HepG2 (cell line): ENCODE results near the gene NRBP1. TPM values are rescaled to one million over a fixed set of nuclear protein-coding genes. Genes with fewer than 3 reads are reported as not detected.

Experiments
- ATAC-seq: fragments of 200-7000 bp; cut with Tn5 transposase; 3 replicates; pipeline ENCODE4 v1.9.1; 2020; ENCODE audit warnings: mild to moderate bottlenecking, moderate library complexity
- BruUV-seq: library from RNA; stranded (reverse); fragments of 400-500 nt; replicated peaks from 2 replicates; lab custom pipeline; 2021; lab: Mats Ljungman, UMichigan
- CTCF ChIA-PET: fragments of 300-600 bp; formaldehyde crosslinking; extraction: SDS; loops from one replicate; lab custom pipeline; 2021; ENCODE audit warnings: low total read pairs, inconsistent platforms, low intra/inter-chr PET ratio; lab: Yijun Ruan, JAX
- POLR2A ChIA-PET: fragments of 350-600 bp; sonication (Branson Sonifier 250); formaldehyde crosslinking; loops from one replicate; lab custom pipeline; 2020; ENCODE audit warnings: antibody characterized with exemption, inconsistent platforms; lab: Yijun Ruan, JAX
- DNase-seq: peaks from one replicate; pipeline ENCODE4 v3.0.0-alpha.2; 2015; ENCODE audit warnings: low spot score
- FAIRE-seq: peaks from 3 replicates; lab custom pipeline; 2011; peaks lifted over from hg19 to GRCh38; lab: Jason Lieb, UNC
- H2AFZ ChIP-seq: one replicate; pipeline ENCODE4 v1.6.1; 2011; ENCODE audit warnings: low read length, inconsistent platforms
- H3K27ac ChIP-seq: fragments of 300-600 bp; 3 replicates; pipeline ENCODE4 v1.8.0; 2011; ENCODE audit warnings: mixed run types, mild to moderate bottlenecking, mixed read lengths, low read length, inconsistent platforms; ENCODE audit not compliant: insufficient read depth; ENCODE audit errors: extremely low read length
- H3K27me3 ChIP-seq, 2 experiments: fragments of 200-600 bp in 1 of 2; 2 replicates in 1 of 2; 3 replicates in 1 of 2; pipeline versions ENCODE4 v1.6.0 to v1.8.0; 2011; ENCODE audit warnings: low read length in 2 of 2, mild to moderate bottlenecking in 2 of 2, moderate library complexity in 2 of 2, inconsistent platforms in 1 of 2; ENCODE audit not compliant: insufficient read depth in 2 of 2, control insufficient read depth in 1 of 2
- H3K36me3 ChIP-seq, 2 experiments: fragments of 200-600 bp in 1 of 2; replicated peaks in 1 of 2; 2 replicates in 1 of 2; 3 replicates in 1 of 2; pipeline versions ENCODE4 v1.5.1 to v1.8.0; 2011; ENCODE audit warnings: low read length in 2 of 2, inconsistent platforms in 1 of 2; ENCODE audit not compliant: insufficient read depth in 2 of 2, control insufficient read depth in 1 of 2
- H3K4me1 ChIP-seq: 2 replicates; pipeline ENCODE4 v1.5.1; 2012; ENCODE audit warnings: low read length, inconsistent platforms; ENCODE audit not compliant: insufficient read depth
- H3K4me2 ChIP-seq: 2 replicates; pipeline ENCODE4 v1.6.0; 2011; ENCODE audit warnings: low read depth, low read length, inconsistent platforms
- H3K4me3 ChIP-seq, 3 experiments: fragments of 200-600 bp in 1 of 3; sonication (generic), shearing (Covaris generic) in 1 of 3; replicated peaks in 1 of 3; 2 replicates each; pipeline ENCODE4 v1.5.1; 2011 to 2016; ENCODE audit warnings: low read length in 3 of 3, inconsistent platforms in 2 of 3, low read depth in 2 of 3, mild to moderate bottlenecking in 2 of 3, control low read depth in 1 of 3, mixed read lengths in 1 of 3; ENCODE audit not compliant: insufficient read depth in 1 of 3
- H3K79me2 ChIP-seq: one replicate; pipeline ENCODE4 v1.6.1; 2011; ENCODE audit warnings: low read length, inconsistent platforms; ENCODE audit not compliant: insufficient read depth
- H3K9ac ChIP-seq: 2 replicates; pipeline ENCODE4 v1.6.0; 2011; ENCODE audit warnings: mild to moderate bottlenecking, low read depth, low read length, inconsistent platforms; ENCODE audit not compliant: insufficient read depth
- H3K9me3 ChIP-seq: 2 replicates; pipeline ENCODE4 v1.5.1; 2012; ENCODE audit warnings: mild to moderate bottlenecking, low read length
- H4K20me1 ChIP-seq: 2 replicates; pipeline ENCODE4 v1.6.0; 2011; ENCODE audit warnings: inconsistent platforms, mild to moderate bottlenecking, low read length, moderate library complexity; ENCODE audit not compliant: insufficient read depth
- CENPBD1 ChIP-seq: sonication (generic); formaldehyde crosslinking; IDR thresholded peaks from 2 replicates; pipeline ENCODE4 v1.8.0; 2022; ENCODE audit warnings: missing genetic modification reagents, low read depth, mild to moderate bottlenecking, borderline replicate concordance
- DPF2 ChIP-seq: sonication (generic); formaldehyde crosslinking; IDR thresholded peaks from 2 replicates; pipeline ENCODE4 v1.4.0; 2020; ENCODE audit warnings: mild to moderate bottlenecking, low read depth, missing genetic modification reagents, borderline replicate concordance
- ISL2 ChIP-seq: sonication (generic); formaldehyde crosslinking; IDR thresholded peaks from 2 replicates; pipeline ENCODE4 v1.5.0; 2020; ENCODE audit warnings: missing genetic modification reagents
- MLXIP ChIP-seq: sonication (generic); formaldehyde crosslinking; IDR thresholded peaks from 2 replicates; pipeline ENCODE4 v1.9.0; 2021; ENCODE audit warnings: missing genetic modification reagents, borderline replicate concordance
- RBAK ChIP-seq: sonication (generic); formaldehyde crosslinking; IDR thresholded peaks from 2 replicates; pipeline ENCODE4 v1.5.1; 2020; ENCODE audit warnings: mild to moderate bottlenecking, missing genetic modification reagents
- SAP130 ChIP-seq: IDR thresholded peaks from 2 replicates; pipeline ENCODE4 v1.6.1; 2016; ENCODE audit warnings: low read depth
- SRSF1 ChIP-seq: fragments of 200-400 bp; formaldehyde crosslinking; optimal IDR thresholded peaks from 2 replicates; pipeline ENCODE3; 2017; ENCODE audit warnings: mild to moderate bottlenecking, low read depth, low read length, moderate library complexity
- TFAP4 ChIP-seq: sonication (generic); IDR thresholded peaks from 2 replicates; pipeline ENCODE4 v1.6.1; 2016; ENCODE audit warnings: low read depth, borderline replicate concordance
- ZNF318 ChIP-seq: sonication (generic); formaldehyde crosslinking; IDR thresholded peaks from 2 replicates; pipeline ENCODE4 v1.4.0; 2020; ENCODE audit warnings: mild to moderate bottlenecking, missing genetic modification reagents
- ZNF7 ChIP-seq: IDR thresholded peaks from 2 replicates; pipeline ENCODE4 v1.6.1; 2016; ENCODE audit warnings: missing biosample characterization, missing genetic modification reagents
- WGBS: methylation state at CpG from one replicate; pipeline ENCODE4 v1.1.6; 2017; ENCODE audit warnings: low lambda C conversion rate; 5-methylcytosine and 5-hydroxymethylcytosine counted together
- in situ Hi-C: cut with HindIII; loops from 2 replicates; pipeline ENCODE4 v1.10.0; 2017; ENCODE audit warnings: low pct_unique_long_range_greater_than_20kb; ENCODE audit not compliant: extremely low pct_ligation_motif_present
- intact Hi-C: fragments of 100-400 bp; cut with micrococcal nuclease; formaldehyde crosslinking; loops from one replicate; pipeline ENCODE4 v1.10.0; 2022; ENCODE audit not compliant: unreplicated experiment
- polyA plus RNA-seq, 8 experiments: library from polyadenylated mRNA; depleted of rRNA in 3 of 8; stranded (reverse) in 7 of 8; unstranded in 1 of 8; fragments of >200 nt; fragmentation: Illumina TruSeq in 4 of 8; extraction: Trizol in 4 of 8; gene quantifications; 2 replicates each; pipeline versions ENCODE4 v1.2.1 to v1.2.3, GENCODE V29; 2011 to 2016; ENCODE audit warnings: low read depth in 4 of 8, missing spikeins in 1 of 8, mixed read lengths in 1 of 8; ENCODE audit not compliant: insufficient read depth in 1 of 8
- total RNA-seq, 5 experiments: library from RNA; depleted of rRNA; stranded (reverse); fragments of >200 nt; fragmentation: Illumina TruSeq; extraction: Trizol; gene quantifications; 2 replicates each; pipeline ENCODE4 v1.2.3, GENCODE V29; 2016; ENCODE audit warnings: low read depth in 1 of 5

The NRBP1 gene
- total and polyA plus RNA-seq, 2 of the 13 experiments (the other 11 are each of a cell fraction or from before 2014, with no cell fraction given) = 165 to 240 TPM

GRCh38 chr2:27428978-27429541 is 629 bp downstream of the NRBP1 start:
- peak overlapping the region; percentile 89 for H3K4me2 ChIP-seq
- peak; percentile 88 for ATAC-seq
- H3K79me2 ChIP-seq = peaks cover 43% of the 10 kb centered on the region
- no peak for FAIRE-seq
- ChIA-PET CTCF (interaction anchor here (4.8 kb wide), 1 partner anchor 21 kb away, joined by 29 read pairs; the partner anchor contains the start of gene PPM1G), POLR2A (interaction anchor here (0.8 to 5.3 kb wide), 24 partner anchors 10 to 378 kb away, joined by 3 to 133 read pairs (median 7); partner anchors contain the start of genes AGBL5, CCDC121, EIF2B4 and GPN1)
- in situ Hi-C loops (no loop called here), intact Hi-C loops (loop anchor here (1.0 kb wide), 3 partner anchors 20 to 60 kb away; partner anchors contain the start of genes EIF2B4, IFT172, PPM1G and SNX17)
- no TSS peak for BruUV-seq
- peak; percentile 83 for DNase-seq
- 0% methylated on average over 14 of the region's 51 CpGs for WGBS
- H3K4me3 ChIP-seq = peak overlapping the region; percentile 86 to 100 (median 100)
- no peaks in the 10 kb centered on the region for H3K9me3 ChIP-seq
- H3K27me3 ChIP-seq = no peaks in the 10 kb centered on the region; a peak in 1 of 5 replicates
- H3K36me3 ChIP-seq = peaks cover 9 to 14% of the 10 kb centered on the region in 2 experiments
- peaks cover 57% of the 10 kb centered on the region for H3K4me1 ChIP-seq
- peaks cover 29% of the 10 kb centered on the region for H4K20me1 ChIP-seq
- H2AFZ ChIP-seq = no peak overlapping the region
- H3K9ac ChIP-seq = peak overlapping the region; percentile 100
- H3K27ac ChIP-seq = peak overlapping the region; percentile 99
- TF ChIP-seq TFAP4 (peak; percentile 70; the same call in 1 of the 2 replicates), DPF2 (CRISPR knock-in tag) (peak; percentile 61; the same call in 1 of the 2 replicates), ZNF318 (CRISPR knock-in tag) (peak; percentile 69; the same call in 1 of the 2 replicates), SRSF1 (no peak), SAP130 (CRISPR knock-in tag) (peak; percentile 56; the same call in 1 of the 2 replicates), ZNF7 (no peak), MLXIP (peak; percentile 57; the same call in 1 of the 2 replicates), CENPBD1 (CRISPR knock-in tag) (no peak), RBAK (CRISPR knock-in tag) (no peak), ISL2 (CRISPR knock-in tag) (peak; percentile 22; the same call in 1 of the 2 replicates)
